K562 (cell line): ENCODE results near the gene GPR32. TPM values are rescaled to one million over a fixed set of nuclear protein-coding genes. Genes with fewer than 3 reads are reported as not detected.

Experiments used
- CTCFL ChIP-seq: IDR thresholded peaks from 2 replicates; pipeline ENCODE4 v1.6.1; 2011; ENCODE audit warnings: borderline replicate concordance, low read depth, mild to moderate bottlenecking, moderate library complexity, low read length; ENCODE audit not compliant: insufficient read depth, poor library complexity, severe bottlenecking
- MNT ChIP-seq, 2 experiments: fragments of 450-650 bp; conservative IDR thresholded peaks; 2 replicates each; pipeline ENCODE4 v1.6.1; 2017; ENCODE audit warnings: mild to moderate bottlenecking in 2 of 2, moderate library complexity in 2 of 2
- NCOA6 ChIP-seq: fragments of 450-650 bp; IDR thresholded peaks from 2 replicates; pipeline ENCODE4 v1.6.1; 2017; ENCODE audit warnings: mild to moderate bottlenecking
- NR4A1 ChIP-seq, 2 experiments: fragments of 250-450 bp in 1 of 2; fragments of 450-650 bp in 1 of 2; sonication (Bioruptor Pico) in 1 of 2; IDR thresholded peaks; 2 replicates each; pipeline versions ENCODE4 v1.4.0 to v1.6.1; 2016 to 2020; ENCODE audit warnings: mild to moderate bottlenecking in 2 of 2, missing compliant biosample characterization in 1 of 2, missing genetic modification characterization in 1 of 2, moderate library complexity in 1 of 2
- NRF1 ChIP-seq, 2 experiments: fragments of 450-650 bp; IDR thresholded peaks in 1 of 2; conservative IDR thresholded peaks in 1 of 2; 2 replicates each; pipeline ENCODE4 v1.6.1; 2014; ENCODE audit warnings: mild to moderate bottlenecking in 2 of 2
- SMARCA4 ChIP-seq: fragments of 450-650 bp; IDR thresholded peaks from 2 replicates; pipeline ENCODE4 v1.6.1; 2016
- SMARCA5 ChIP-seq: fragments of 450-650 bp; IDR thresholded peaks from 2 replicates; pipeline ENCODE4 v1.6.1; 2016
- STAG1 ChIP-seq: sonication (generic); formaldehyde crosslinking; IDR thresholded peaks from 2 replicates; pipeline ENCODE4 v1.5.0; 2020; ENCODE audit warnings: missing genetic modification reagents, borderline replicate concordance
- XRCC5 ChIP-seq: fragments of 200-400 bp; formaldehyde crosslinking; IDR thresholded peaks from 2 replicates; pipeline ENCODE4 v1.6.1; 2017; ENCODE audit warnings: low read depth, mild to moderate bottlenecking, low read length
- ZFP36 ChIP-seq: fragments of 150-350 bp; IDR thresholded peaks from 2 replicates; pipeline ENCODE4 v1.6.1; 2018; ENCODE audit warnings: low read length, low read depth; ENCODE audit not compliant: partially characterized antibody
- ZKSCAN1 ChIP-seq: fragments of 150-350 bp; IDR thresholded peaks from 2 replicates; pipeline ENCODE4 v1.6.1; 2016; ENCODE audit warnings: low read depth, low read length
- ZNF384 ChIP-seq: IDR thresholded peaks from 2 replicates; pipeline ENCODE4 v1.6.1; 2012; ENCODE audit warnings: low read depth, low read length, improper control_type of control experiment
- polyA plus RNA-seq, 8 experiments: library from polyadenylated mRNA; depleted of rRNA in 4 of 8; stranded (reverse) in 5 of 8; unstranded in 3 of 8; fragments of >200 nt; fragmentation: Nextera tagmentation in 2 of 8; fragmentation: Illumina TruSeq in 1 of 8; extraction: Ambion mirVana in 2 of 8; extraction: Trizol in 1 of 8; gene quantifications; 2 replicates each; pipeline versions ENCODE4 v1.2.1 to v1.2.3, GENCODE V29; 2011 to 2014; ENCODE audit warnings: inconsistent platforms in 1 of 8, missing spikeins in 1 of 8
- total RNA-seq, 7 experiments: library from RNA; depleted of rRNA in 6 of 7; stranded (reverse); fragments of >200 nt in 6 of 7; fragmentation: Illumina TruSeq in 2 of 7; extraction: Trizol in 2 of 7; gene quantifications; 2 replicates each; pipeline versions ENCODE4 v1.2.1 to v1.2.3, GENCODE V29; 2011 to 2021; ENCODE audit warnings: low replicate concordance in 1 of 7
- TF ChIP-seq, protein P1 (sequence below), 2 experiments: fragments of 450-650 bp; IDR thresholded peaks; 2 replicates each; pipeline ENCODE4 v1.6.1; 2018; ENCODE audit warnings: mild to moderate bottlenecking in 2 of 2, low read depth in 1 of 2; ENCODE audit not compliant: partially characterized antibody in 2 of 2
- TF ChIP-seq, protein P2 (sequence below): sonication (generic); formaldehyde crosslinking; IDR thresholded peaks from 2 replicates; pipeline ENCODE4 v1.8.0; 2022; ENCODE audit warnings: mild to moderate bottlenecking, missing genetic modification reagents

The GPR32 gene
- total and polyA plus RNA-seq, 9 of the 15 experiments (the other 6 are each of a cell fraction or from before 2014, with no cell fraction given): not detected

DNA sequence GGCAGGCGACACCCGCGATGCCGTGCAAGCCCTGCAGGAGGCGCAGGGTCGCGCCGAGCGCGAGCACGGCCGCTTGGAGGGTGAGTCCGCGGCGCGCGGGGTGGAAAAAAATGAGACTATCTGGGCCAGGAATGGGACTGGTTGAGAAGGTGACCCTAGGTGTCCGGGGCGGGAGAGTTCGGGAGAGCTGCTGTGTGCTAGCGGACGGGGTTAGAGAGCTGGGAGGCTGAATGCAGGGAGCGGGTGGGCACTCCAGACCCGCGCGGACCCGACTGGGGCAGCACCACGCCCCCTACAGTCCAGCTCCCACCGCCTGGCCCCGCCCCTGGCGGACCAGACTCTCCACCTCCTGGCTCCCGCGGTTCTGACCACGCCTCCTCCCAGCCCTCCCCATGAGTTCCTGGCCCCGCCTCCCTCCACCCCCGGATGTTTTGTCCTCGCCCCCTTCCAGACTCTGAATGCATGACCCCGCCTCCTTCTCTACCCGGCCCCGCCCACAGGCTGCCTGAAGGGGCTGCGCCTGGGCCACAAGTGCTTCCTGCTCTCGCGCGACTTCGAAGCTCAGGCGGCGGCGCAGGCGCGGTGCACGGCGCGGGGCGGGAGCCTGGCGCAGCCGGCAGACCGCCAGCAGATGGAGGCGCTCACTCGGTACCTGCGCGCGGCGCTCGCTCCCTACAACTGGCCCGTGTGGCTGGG, 45.6 kb upstream of the GPR32 start (continued):
- TF ChIP-seq, protein P1, sequence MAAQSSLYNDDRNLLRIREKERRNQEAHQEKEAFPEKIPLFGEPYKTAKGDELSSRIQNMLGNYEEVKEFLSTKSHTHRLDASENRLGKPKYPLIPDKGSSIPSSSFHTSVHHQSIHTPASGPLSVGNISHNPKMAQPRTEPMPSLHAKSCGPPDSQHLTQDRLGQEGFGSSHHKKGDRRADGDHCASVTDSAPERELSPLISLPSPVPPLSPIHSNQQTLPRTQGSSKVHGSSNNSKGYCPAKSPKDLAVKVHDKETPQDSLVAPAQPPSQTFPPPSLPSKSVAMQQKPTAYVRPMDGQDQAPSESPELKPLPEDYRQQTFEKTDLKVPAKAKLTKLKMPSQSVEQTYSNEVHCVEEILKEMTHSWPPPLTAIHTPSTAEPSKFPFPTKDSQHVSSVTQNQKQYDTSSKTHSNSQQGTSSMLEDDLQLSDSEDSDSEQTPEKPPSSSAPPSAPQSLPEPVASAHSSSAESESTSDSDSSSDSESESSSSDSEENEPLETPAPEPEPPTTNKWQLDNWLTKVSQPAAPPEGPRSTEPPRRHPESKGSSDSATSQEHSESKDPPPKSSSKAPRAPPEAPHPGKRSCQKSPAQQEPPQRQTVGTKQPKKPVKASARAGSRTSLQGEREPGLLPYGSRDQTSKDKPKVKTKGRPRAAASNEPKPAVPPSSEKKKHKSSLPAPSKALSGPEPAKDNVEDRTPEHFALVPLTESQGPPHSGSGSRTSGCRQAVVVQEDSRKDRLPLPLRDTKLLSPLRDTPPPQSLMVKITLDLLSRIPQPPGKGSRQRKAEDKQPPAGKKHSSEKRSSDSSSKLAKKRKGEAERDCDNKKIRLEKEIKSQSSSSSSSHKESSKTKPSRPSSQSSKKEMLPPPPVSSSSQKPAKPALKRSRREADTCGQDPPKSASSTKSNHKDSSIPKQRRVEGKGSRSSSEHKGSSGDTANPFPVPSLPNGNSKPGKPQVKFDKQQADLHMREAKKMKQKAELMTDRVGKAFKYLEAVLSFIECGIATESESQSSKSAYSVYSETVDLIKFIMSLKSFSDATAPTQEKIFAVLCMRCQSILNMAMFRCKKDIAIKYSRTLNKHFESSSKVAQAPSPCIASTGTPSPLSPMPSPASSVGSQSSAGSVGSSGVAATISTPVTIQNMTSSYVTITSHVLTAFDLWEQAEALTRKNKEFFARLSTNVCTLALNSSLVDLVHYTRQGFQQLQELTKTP (IDR thresholded peaks at IDR 0.05; ENCODE audit: low read depth in 1 of 2, partially characterized antibody in 2 of 2): no peak
- TF ChIP-seq, protein P2, sequence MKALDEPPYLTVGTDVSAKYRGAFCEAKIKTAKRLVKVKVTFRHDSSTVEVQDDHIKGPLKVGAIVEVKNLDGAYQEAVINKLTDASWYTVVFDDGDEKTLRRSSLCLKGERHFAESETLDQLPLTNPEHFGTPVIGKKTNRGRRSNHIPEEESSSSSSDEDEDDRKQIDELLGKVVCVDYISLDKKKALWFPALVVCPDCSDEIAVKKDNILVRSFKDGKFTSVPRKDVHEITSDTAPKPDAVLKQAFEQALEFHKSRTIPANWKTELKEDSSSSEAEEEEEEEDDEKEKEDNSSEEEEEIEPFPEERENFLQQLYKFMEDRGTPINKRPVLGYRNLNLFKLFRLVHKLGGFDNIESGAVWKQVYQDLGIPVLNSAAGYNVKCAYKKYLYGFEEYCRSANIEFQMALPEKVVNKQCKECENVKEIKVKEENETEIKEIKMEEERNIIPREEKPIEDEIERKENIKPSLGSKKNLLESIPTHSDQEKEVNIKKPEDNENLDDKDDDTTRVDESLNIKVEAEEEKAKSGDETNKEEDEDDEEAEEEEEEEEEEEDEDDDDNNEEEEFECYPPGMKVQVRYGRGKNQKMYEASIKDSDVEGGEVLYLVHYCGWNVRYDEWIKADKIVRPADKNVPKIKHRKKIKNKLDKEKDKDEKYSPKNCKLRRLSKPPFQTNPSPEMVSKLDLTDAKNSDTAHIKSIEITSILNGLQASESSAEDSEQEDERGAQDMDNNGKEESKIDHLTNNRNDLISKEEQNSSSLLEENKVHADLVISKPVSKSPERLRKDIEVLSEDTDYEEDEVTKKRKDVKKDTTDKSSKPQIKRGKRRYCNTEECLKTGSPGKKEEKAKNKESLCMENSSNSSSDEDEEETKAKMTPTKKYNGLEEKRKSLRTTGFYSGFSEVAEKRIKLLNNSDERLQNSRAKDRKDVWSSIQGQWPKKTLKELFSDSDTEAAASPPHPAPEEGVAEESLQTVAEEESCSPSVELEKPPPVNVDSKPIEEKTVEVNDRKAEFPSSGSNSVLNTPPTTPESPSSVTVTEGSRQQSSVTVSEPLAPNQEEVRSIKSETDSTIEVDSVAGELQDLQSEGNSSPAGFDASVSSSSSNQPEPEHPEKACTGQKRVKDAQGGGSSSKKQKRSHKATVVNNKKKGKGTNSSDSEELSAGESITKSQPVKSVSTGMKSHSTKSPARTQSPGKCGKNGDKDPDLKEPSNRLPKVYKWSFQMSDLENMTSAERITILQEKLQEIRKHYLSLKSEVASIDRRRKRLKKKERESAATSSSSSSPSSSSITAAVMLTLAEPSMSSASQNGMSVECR (CRISPR knock-in tag): no peak; the same call in 1 of the 2 replicates
- peak; percentile 61; the same call in 1 of the 2 replicates for TF ChIP-seq SMARCA4
- TF ChIP-seq SMARCA5: 0 out of 2 replicates have a peak, but pooled peaks have one; percentile 38
- peak; percentile 54; the same call in 1 of the 2 replicates for TF ChIP-seq ZKSCAN1
- TF ChIP-seq XRCC5: 0 out of 2 replicates have a peak, but pooled peaks have one; percentile 75
- no peak for TF ChIP-seq ZFP36
- TF ChIP-seq NRF1 (conservative IDR thresholded peaks at IDR 0.05 in 1 of 2, IDR thresholded peaks at IDR 0.05 in 1 of 2): peak; percentile 98
- no peak for TF ChIP-seq NCOA6
- no peak for TF ChIP-seq NR4A1 (CRISPR knock-in tag; IDR thresholded peaks at IDR 0.05)
- TF ChIP-seq NR4A1 (tag; IDR thresholded peaks at IDR 0.05): peak; percentile 49; the same call in 1 of the 2 replicates
- TF ChIP-seq MNT (conservative IDR thresholded peaks at IDR 0.05): peak; percentile 65 to 77
- TF ChIP-seq STAG1 (CRISPR knock-in tag): no peak; the same call in 1 of the 2 replicates
- peak; percentile 82 for TF ChIP-seq ZNF384
- TF ChIP-seq CTCFL: peak; percentile 92
